D341Med (cell line): ENCODE results near the gene RASGRF1.

Experiments
- DNase-seq: peaks from one replicate; pipeline ENCODE4 v3.0.0; 2012; ENCODE audit warnings: low spot score

The RASGRF1 gene

GRCh38 chr15:79066391-79067071 is 24.0 kb downstream of the RASGRF1 start:
- DNase-seq = no peak

- no peak for DNase-seq
Observed at GRCh38 chr15:79065706-79066376, 24.7 kb downstream of the RASGRF1 start.

GRCh38 chr15:79065361-79065705 is 25.2 kb downstream of the RASGRF1 start:
- DNase-seq = no peak

GRCh38 chr15:79064496-79064895 is 26.1 kb downstream of the RASGRF1 start:
- no peak for DNase-seq

GRCh38 chr15:79060175-79060574 is 30.4 kb downstream of the RASGRF1 start:
- no peak for DNase-seq

GRCh38 chr15:79059081-79059572 is 31.5 kb downstream of the RASGRF1 start:
- no peak for DNase-seq

- DNase-seq = no peak
Observed at GRCh38 chr15:79058260-79058850, 32.2 kb downstream of the RASGRF1 start.

- DNase-seq = no peak
Observed at GRCh38 chr15:79057050-79057449, 33.5 kb downstream of the RASGRF1 start.

- DNase-seq = no peak
Observed at GRCh38 chr15:79054350-79054749, 36.2 kb downstream of the RASGRF1 start.

- DNase-seq = no peak
Observed at GRCh38 chr15:79053894-79054293, 36.7 kb downstream of the RASGRF1 start.

- no peak for DNase-seq
Observed at GRCh38 chr15:79051941-79052731, 38.4 kb downstream of the RASGRF1 start.

- DNase-seq = no peak
Observed at GRCh38 chr15:79051029-79051428, 39.6 kb downstream of the RASGRF1 start.

GRCh38 chr15:79050341-79050740 is 40.2 kb downstream of the RASGRF1 start:
- DNase-seq = no peak

GRCh38 chr15:79049416-79049815 is 41.2 kb downstream of the RASGRF1 start:
- no peak for DNase-seq

GRCh38 chr15:79047676-79048439 is 42.7 kb downstream of the RASGRF1 start:
- no peak for DNase-seq

GRCh38 chr15:79046691-79047404 is 43.7 kb downstream of the RASGRF1 start:
- DNase-seq = no peak

- DNase-seq = no peak
Observed at GRCh38 chr15:79045041-79045440, 45.5 kb downstream of the RASGRF1 start.

GRCh38 chr15:79042213-79042928 is 48.2 kb downstream of the RASGRF1 start:
- DNase-seq = no peak

- DNase-seq = no peak
Observed at GRCh38 chr15:79041601-79042168, 48.9 kb downstream of the RASGRF1 start.

- DNase-seq = no peak
Observed at GRCh38 chr15:79037848-79038247, 52.7 kb downstream of the RASGRF1 start.
